Measurements from ENCODE around the gene OR52K1. TPM values are rescaled to one million over a fixed set of nuclear protein-coding genes. Genes with fewer than 3 reads are reported as not detected.
A peak's percentile ranks its signal among the peaks of the same experiment; 100 is the strongest.

Gene OR52K1
- total and polyA plus RNA-seq, 3 experiments from 2014 or later, result not detected

DNA sequence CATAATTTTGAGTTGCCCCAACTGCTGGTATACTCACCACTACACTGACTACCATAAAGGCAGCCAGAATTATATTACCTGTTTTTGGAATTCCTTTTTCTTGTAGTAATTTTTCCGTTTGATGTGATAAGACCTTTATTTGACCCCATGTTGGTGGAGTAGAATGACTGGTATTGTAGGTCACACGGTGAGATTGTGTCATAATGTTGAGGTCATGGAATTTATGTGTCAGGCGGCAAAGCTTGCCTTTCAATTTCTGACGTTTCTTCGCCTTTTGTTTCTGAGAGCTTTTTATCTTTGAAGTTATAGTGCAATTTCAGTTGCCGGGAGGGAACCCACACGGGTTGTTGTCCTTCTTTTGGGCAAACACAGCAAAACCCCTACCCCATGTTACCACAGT lies 13.0 kb downstream of the OR52K1 start:
- Mint-ChIP-seq H3K4me1 (peaks cover 2 to 6% (median 5%) of the 10 kb centered on the region in 3 donors), H3K9me3 (peaks cover 0 to 6% (median 0%) of the 10 kb centered on the region in 5 donors), H3K4me3 (no peak overlapping the region), H3K27me3 (peaks cover 4 to 39% of the 10 kb centered on the region in 2 donors), H3K27ac (no peak overlapping the region), H3K36me3 (no peaks in the 10 kb centered on the region)
- no peak overlapping the region for H3K27ac ChIP-seq (ENCODE audit: low read depth, low read length)
- H3K4me1 ChIP-seq (ENCODE audit: insufficient read depth, low read length), result no peaks in the 10 kb centered on the region
- POLR2A ChIA-PET, result no interaction called here
- DNase-seq, result no peak
- H3K27me3 ChIP-seq (ENCODE audit: insufficient read depth, low read length, poor library complexity, severe bottlenecking), result peaks cover 6% of the 10 kb centered on the region
- H3K36me3 ChIP-seq (ENCODE audit: insufficient read depth, low read length), result no peaks in the 10 kb centered on the region
- no peaks in the 10 kb centered on the region for H3K9me3 ChIP-seq (ENCODE audit: low read length)
- CTCF ChIA-PET, result interaction anchor here (4.6 kb wide), 1 partner anchor 308 kb away, joined by 62 read pairs; no protein-coding TSS in a partner anchor
- H3K4me3 ChIP-seq (ENCODE audit: low read length), result no peak overlapping the region

DNA sequence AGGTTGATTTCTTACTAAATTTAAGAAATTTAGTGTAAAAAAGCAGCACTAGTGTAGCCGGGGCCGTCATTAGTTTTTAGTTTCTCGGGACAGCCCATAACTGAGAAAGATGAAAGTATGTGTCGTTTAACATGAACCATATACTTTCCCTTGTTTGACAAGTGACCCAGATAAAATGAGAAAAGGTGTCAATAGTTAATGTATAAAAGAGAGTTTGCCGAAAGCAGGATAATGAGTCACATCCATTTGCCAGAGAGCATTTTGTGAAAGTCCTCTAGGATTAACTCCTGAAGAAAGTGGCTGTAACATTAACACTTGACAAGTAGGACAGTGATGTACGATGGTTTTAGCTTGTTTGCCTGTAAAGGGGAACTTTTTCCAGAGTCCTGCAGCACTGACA lies 13.5 kb downstream of the OR52K1 start:
- no peak overlapping the region for H3K27ac Mint-ChIP-seq
- peaks cover 6% of the 10 kb centered on the region for H3K27me3 ChIP-seq (ENCODE audit: insufficient read depth, low read length, poor library complexity, severe bottlenecking)
- CTCF ChIA-PET, result interaction anchor here (1.1 kb wide), 1 partner anchor 308 kb away, joined by 3 read pairs; no protein-coding TSS in a partner anchor
- H3K27ac ChIP-seq (ENCODE audit: low read depth, low read length), result no peak overlapping the region
- no peaks in the 10 kb centered on the region for H3K36me3 ChIP-seq (ENCODE audit: insufficient read depth, low read length)
- no peaks in the 10 kb centered on the region for H3K9me3 ChIP-seq (ENCODE audit: low read length)
- no peak overlapping the region for H3K4me3 ChIP-seq (ENCODE audit: low read length)
- no peaks in the 10 kb centered on the region for H3K4me1 ChIP-seq (ENCODE audit: insufficient read depth, low read length)
- DNase-seq, result no peak
- H3K36me3 Mint-ChIP-seq, result no peaks in the 10 kb centered on the region
- POLR2A ChIA-PET, result no interaction called here
- peaks cover 4 to 39% of the 10 kb centered on the region in 2 donors for H3K27me3 Mint-ChIP-seq
- no peak overlapping the region for H3K4me3 Mint-ChIP-seq
- peaks cover 2 to 6% (median 5%) of the 10 kb centered on the region in 3 donors for H3K4me1 Mint-ChIP-seq
- peaks cover 0 to 6% (median 0%) of the 10 kb centered on the region in 5 donors for H3K9me3 Mint-ChIP-seq

DNA sequence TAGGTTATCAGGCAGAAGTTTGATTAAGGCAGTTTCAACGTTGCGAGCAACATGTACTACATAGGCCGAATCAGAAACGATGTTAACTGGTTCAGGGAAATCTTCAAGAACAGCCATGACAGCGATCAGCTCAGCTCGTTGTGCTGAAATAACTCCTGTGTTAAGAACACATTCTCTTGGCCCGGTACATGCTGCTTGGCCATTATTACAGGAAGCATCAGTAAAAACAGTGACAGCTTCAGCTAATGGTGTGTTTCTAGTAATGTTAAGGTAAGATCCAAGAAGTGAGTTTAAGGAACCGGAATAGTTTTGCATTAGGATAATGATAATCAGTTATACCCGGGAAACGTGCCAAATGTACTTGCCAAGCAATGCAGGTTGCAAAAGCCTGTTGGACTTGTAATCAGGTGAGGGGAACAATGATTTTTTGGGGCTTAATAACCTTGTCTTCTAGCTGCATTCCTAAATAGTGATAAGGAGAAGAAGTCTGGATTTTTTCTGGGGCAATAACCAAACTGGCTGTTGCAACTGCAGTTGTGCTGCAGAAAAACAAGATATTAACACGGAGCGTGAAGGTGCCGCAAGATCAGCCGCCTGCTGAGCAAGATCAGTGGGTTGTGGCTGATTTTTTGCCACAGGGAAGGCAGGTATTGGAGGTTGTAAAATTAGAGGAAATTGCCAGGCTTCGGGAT lies 14.3 kb downstream of the OR52K1 start:
- Histone ChIP-seq H3K4me3 (ENCODE audit: low read length) (no peak overlapping the region), H3K27me3 (ENCODE audit: insufficient read depth, low read length, poor library complexity, severe bottlenecking) (peaks cover 6% of the 10 kb centered on the region), H3K36me3 (ENCODE audit: insufficient read depth, low read length) (no peaks in the 10 kb centered on the region), H3K9me3 (ENCODE audit: low read length) (no peaks in the 10 kb centered on the region), H3K27ac (ENCODE audit: low read depth, low read length) (no peak overlapping the region), H3K4me1 (ENCODE audit: insufficient read depth, low read length) (no peaks in the 10 kb centered on the region)
- CTCF ChIA-PET, result interaction anchor here (1.1 kb wide), 1 partner anchor 309 kb away, joined by 3 read pairs; no protein-coding TSS in a partner anchor
- H3K4me1 Mint-ChIP-seq, result peaks cover 2 to 6% (median 5%) of the 10 kb centered on the region in 3 donors
- H3K9me3 Mint-ChIP-seq, result peaks cover 0 to 3% (median 0%) of the 10 kb centered on the region in 5 donors
- POLR2A ChIA-PET, result no interaction called here
- H3K4me3 Mint-ChIP-seq, result no peak overlapping the region
- DNase-seq, result no peak
- peak overlapping the region in 1 of 8 donors; percentile 69 for H3K27ac Mint-ChIP-seq
- peaks cover 4 to 35% of the 10 kb centered on the region in 2 donors for H3K27me3 Mint-ChIP-seq
- H3K36me3 Mint-ChIP-seq, result no peaks in the 10 kb centered on the region

DNA sequence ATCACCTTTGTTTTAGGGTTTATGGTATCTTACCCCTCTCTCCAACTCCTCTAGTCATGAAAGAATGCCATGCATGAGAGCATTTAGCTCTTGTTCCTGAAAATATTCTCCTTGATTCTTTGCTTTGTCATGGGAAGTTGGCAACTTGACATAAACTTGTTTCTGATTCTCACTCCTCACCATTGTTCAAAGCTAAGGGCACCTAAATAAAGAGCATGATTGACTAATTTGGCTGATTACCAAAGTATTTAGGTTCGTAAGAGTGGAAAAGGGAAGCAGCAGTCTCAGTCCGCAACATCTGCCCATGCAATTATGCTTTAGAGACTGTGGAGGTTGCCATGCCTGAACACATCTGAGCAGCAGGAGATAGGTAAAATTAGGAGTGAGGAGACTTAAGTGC lies 26.4 kb downstream of the OR52K1 start:
- H3K27ac Mint-ChIP-seq, result no peak overlapping the region

DNA sequence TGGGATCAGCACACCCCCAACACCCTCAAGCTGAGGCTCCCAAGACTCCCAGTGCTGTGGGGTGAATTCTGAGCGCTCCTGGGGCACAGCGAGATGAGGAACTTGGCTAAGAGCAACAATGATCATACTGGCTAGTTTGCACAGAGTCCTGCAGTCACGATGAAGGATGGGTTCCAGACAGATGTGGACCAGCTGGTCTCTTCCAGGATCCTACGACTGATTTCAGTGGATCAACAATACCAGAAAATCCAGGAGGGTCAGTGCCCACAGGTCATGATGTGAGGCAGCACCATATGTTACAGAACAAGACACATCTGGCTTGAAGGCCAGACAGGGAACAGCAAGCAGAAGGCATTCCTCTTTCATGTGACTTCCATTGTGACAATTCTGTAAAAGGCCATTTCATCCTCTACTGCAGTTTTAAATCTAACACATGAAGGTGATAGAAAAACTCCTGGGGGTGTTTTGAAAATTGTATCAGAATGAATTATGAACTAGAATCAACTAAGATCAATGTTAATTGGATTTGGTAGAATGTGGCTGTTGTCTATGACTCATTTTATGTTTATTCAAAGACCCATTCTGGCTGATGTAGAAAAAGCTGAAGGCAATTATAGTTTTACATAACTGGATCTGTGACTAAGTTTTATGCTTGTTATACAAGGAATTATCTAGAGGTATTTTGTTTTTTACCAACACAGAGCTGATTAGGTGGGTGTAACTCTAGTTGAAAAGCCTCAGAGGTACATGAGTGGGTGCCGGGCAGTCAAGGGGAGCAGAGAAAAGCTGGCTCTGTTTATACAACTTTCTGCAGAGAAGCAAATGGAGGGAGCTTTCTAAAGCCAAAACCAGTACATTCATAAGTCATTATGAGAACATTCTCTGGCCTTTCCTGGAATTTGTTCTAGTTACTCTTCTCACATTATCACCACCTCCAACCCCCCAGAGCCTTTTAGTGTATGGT lies 29.1 kb downstream of the OR52K1 start:
- Mint-ChIP-seq H3K9me3 (peaks cover 0 to 4% (median 0%) of the 10 kb centered on the region in 5 donors), H3K27me3 (peaks cover 10 to 22% of the 10 kb centered on the region in 2 donors), H3K27ac (peak overlapping the region in 1 of 8 donors; percentile 40), H3K4me1 (no peaks in the 10 kb centered on the region), H3K36me3 (no peaks in the 10 kb centered on the region), H3K4me3 (no peak overlapping the region)
- Histone ChIP-seq H3K36me3 (ENCODE audit: insufficient read depth, low read length) (no peaks in the 10 kb centered on the region), H3K9me3 (ENCODE audit: low read length) (no peaks in the 10 kb centered on the region), H3K27me3 (ENCODE audit: insufficient read depth, low read length, poor library complexity, severe bottlenecking) (no peaks in the 10 kb centered on the region), H3K4me1 (ENCODE audit: insufficient read depth, low read length) (no peaks in the 10 kb centered on the region), H3K27ac (ENCODE audit: low read depth, low read length) (no peak overlapping the region), H3K4me3 (ENCODE audit: low read length) (no peak overlapping the region)
- DNase-seq, result no peak
- ChIA-PET POLR2A (no interaction called here), CTCF (no interaction called here)

More for the DNA sequence above, 26.4 kb downstream of the OR52K1 start:
- Histone ChIP-seq H3K4me1 (ENCODE audit: insufficient read depth, low read length) (no peaks in the 10 kb centered on the region), H3K27me3 (ENCODE audit: insufficient read depth, low read length, poor library complexity, severe bottlenecking) (no peaks in the 10 kb centered on the region), H3K27ac (ENCODE audit: low read depth, low read length) (no peak overlapping the region), H3K9me3 (ENCODE audit: low read length) (no peaks in the 10 kb centered on the region), H3K36me3 (ENCODE audit: insufficient read depth, low read length) (no peaks in the 10 kb centered on the region), H3K4me3 (ENCODE audit: low read length) (no peak overlapping the region)
- Mint-ChIP-seq H3K4me3 (no peak overlapping the region), H3K9me3 (peaks cover 0 to 4% (median 0%) of the 10 kb centered on the region in 5 donors), H3K4me1 (no peaks in the 10 kb centered on the region), H3K27me3 (peaks cover 2 to 41% of the 10 kb centered on the region in 2 donors), H3K36me3 (no peaks in the 10 kb centered on the region)
- ChIA-PET CTCF (no interaction called here), POLR2A (no interaction called here)
- no peak for DNase-seq

DNA sequence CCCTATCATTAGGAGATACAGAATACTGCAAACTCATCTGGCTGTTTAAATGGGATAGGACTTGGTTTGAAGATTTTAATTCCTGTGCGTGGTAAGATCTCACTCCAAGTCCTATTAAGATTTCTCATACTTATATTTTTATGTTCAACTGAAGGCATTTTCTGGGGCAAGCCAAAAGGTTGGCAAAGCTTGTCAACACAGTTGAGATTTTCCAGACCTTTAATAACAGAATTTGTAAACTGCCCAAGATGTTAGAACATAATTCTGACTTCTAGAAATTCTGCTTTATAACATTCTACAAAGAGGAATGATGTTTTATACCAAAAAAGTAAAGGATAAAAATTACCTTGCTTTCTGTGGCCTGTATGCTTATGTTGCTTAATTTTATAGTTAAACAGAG lies 31.8 kb downstream of the OR52K1 start:
- Mint-ChIP-seq H3K27ac (no peak overlapping the region), H3K9me3 (peaks cover 0 to 2% (median 0%) of the 10 kb centered on the region in 5 donors), H3K4me3 (no peak overlapping the region), H3K27me3 (peaks cover 8 to 11% of the 10 kb centered on the region in 2 donors), H3K36me3 (no peaks in the 10 kb centered on the region), H3K4me1 (no peaks in the 10 kb centered on the region)
- Histone ChIP-seq H3K27ac (ENCODE audit: low read depth, low read length) (no peak overlapping the region), H3K9me3 (ENCODE audit: low read length) (no peaks in the 10 kb centered on the region), H3K4me1 (ENCODE audit: insufficient read depth, low read length) (no peaks in the 10 kb centered on the region), H3K27me3 (ENCODE audit: insufficient read depth, low read length, poor library complexity, severe bottlenecking) (no peaks in the 10 kb centered on the region), H3K36me3 (ENCODE audit: insufficient read depth, low read length) (no peaks in the 10 kb centered on the region), H3K4me3 (ENCODE audit: low read length) (no peak overlapping the region)
- POLR2A ChIA-PET, result no interaction called here
- CTCF ChIA-PET, result no interaction called here
- DNase-seq, result no peak

DNA sequence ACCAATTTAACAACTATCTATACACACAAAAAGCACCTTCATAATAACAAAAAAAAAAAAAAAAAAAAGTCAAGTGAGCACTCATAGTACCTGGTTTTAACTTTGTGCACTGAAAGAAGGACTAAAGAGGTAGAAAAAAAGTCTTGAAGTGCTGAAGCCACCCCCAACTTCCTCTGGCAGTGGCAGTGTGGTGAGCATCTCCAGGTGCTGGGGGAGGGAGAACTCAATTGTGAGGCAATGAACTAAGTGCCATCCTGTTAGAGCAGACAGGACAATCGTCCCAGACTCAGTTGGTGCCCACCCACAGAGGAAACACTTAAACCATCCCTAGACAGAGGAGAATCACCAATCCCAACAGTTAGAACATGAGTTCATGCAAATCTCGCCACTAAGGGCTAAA lies 39.9 kb downstream of the OR52K1 start:
- no peak for DNase-seq

DNA sequence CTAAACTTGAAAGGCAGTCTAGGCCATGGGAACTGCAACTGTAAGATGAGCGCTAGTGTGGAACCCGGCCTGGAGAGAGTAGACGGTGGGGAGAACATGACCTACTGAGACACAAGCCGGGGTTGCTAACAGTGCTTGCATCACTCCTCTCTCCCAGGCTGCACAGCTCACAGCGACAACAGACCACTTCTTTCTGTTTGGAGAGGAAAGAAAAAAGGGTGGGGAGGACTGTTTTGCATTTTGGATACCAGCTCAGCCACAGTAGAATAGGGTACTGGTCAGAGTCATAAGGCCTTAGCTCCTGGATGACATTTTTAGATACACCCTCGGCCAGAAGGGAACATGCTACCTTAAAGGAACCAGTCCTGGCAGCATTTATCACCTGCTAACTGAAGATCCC lies 40.3 kb downstream of the OR52K1 start:
- CTCF ChIA-PET, result interaction anchor here (1.3 kb wide), 1 partner anchor 335 kb away, joined by 6 read pairs; no protein-coding TSS in a partner anchor
- Mint-ChIP-seq H3K4me3 (no peak overlapping the region), H3K9me3 (no peaks in the 10 kb centered on the region), H3K27me3 (peaks cover 18 to 49% of the 10 kb centered on the region in 2 donors), H3K36me3 (no peaks in the 10 kb centered on the region), H3K27ac (no peak overlapping the region), H3K4me1 (no peaks in the 10 kb centered on the region)
- Histone ChIP-seq H3K4me3 (ENCODE audit: low read length) (no peak overlapping the region), H3K27ac (ENCODE audit: low read depth, low read length) (no peak overlapping the region), H3K9me3 (ENCODE audit: low read length) (no peaks in the 10 kb centered on the region), H3K4me1 (ENCODE audit: insufficient read depth, low read length) (no peaks in the 10 kb centered on the region), H3K36me3 (ENCODE audit: insufficient read depth, low read length) (no peaks in the 10 kb centered on the region), H3K27me3 (ENCODE audit: insufficient read depth, low read length, poor library complexity, severe bottlenecking) (no peaks in the 10 kb centered on the region)
- DNase-seq, result no peak
- POLR2A ChIA-PET, result no interaction called here

More for the DNA sequence above, 39.9 kb downstream of the OR52K1 start:
- ChIA-PET POLR2A (no interaction called here), CTCF (interaction anchor here (1.3 kb wide), 1 partner anchor 335 kb away, joined by 6 read pairs; no protein-coding TSS in a partner anchor)
- Histone ChIP-seq H3K27ac (ENCODE audit: low read depth, low read length) (no peak overlapping the region), H3K4me1 (ENCODE audit: insufficient read depth, low read length) (no peaks in the 10 kb centered on the region), H3K9me3 (ENCODE audit: low read length) (no peaks in the 10 kb centered on the region), H3K4me3 (ENCODE audit: low read length) (no peak overlapping the region), H3K27me3 (ENCODE audit: insufficient read depth, low read length, poor library complexity, severe bottlenecking) (no peaks in the 10 kb centered on the region), H3K36me3 (ENCODE audit: insufficient read depth, low read length) (no peaks in the 10 kb centered on the region)
- no peaks in the 10 kb centered on the region for H3K9me3 Mint-ChIP-seq
- H3K36me3 Mint-ChIP-seq, result no peaks in the 10 kb centered on the region
- H3K4me1 Mint-ChIP-seq, result no peaks in the 10 kb centered on the region
- no peak overlapping the region for H3K4me3 Mint-ChIP-seq
- H3K27me3 Mint-ChIP-seq, result peaks cover 18 to 47% of the 10 kb centered on the region in 2 donors
- no peak overlapping the region for H3K27ac Mint-ChIP-seq
